ENCODE data around the gene PACS2. TPM values are rescaled to one million over a fixed set of nuclear protein-coding genes. Genes with fewer than 3 reads are reported as not detected.

PACS2 gene
- polyA plus RNA-seq, 1 donor from 2014 or later, result 3.8 TPM

DNA sequence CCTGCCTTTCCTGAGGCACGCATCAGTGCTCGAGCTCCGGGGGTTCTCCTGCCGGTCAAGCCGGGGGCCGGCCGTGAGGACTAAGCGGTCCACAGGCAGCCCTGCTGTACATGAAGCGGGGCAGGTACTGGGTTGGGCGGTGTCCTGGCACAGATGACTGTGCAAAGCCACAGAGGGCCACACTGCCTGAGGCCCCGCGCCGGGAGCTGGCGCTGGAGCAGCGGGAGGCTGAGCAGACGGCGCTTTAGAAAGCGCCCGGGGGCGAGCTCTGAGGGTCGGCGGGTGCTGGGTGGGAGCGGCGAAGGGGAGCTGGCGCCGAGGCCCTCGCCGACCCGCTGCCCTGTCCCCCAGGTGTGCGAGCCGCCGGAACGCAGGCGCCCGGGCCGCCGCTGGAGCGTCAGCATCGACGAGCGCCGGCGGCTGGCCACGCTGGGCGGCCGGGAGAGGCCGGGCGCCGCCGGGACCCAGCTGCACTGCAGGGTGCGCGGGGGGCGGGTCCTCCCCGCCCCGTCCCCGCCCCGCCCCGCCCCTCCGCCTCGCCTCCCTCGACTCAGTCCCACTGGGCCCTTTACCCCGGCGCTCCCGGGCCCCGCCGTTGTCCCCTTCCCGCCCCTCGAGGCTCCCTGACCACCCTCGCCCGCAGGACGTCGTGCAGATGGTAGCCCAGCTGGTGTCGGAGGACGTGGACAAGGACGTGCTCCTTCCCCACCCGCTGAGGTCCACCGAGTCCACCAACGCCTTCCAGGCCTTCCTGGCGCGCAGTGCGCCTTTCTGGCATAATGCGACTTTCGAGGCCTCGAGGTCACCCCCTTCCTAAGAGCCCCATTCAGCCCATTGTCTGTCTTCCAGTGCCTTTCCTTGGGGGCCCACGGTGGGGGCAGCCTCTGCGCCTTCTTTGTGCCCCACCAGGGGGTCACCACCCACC lies 96.7 kb downstream of the PACS2 start:
- Mint-ChIP-seq H3K4me3 (peak overlapping the region in 2 of 4 donors; percentile 54 to 58), H3K27me3 (peaks cover 20% of the 10 kb centered on the region), H3K27ac (no peak overlapping the region), H3K36me3 (no peaks in the 10 kb centered on the region), H3K4me1 (peaks cover 2 to 10% (median 5%) of the 10 kb centered on the region in 3 donors), H3K9me3 (no peaks in the 10 kb centered on the region)

DNA sequence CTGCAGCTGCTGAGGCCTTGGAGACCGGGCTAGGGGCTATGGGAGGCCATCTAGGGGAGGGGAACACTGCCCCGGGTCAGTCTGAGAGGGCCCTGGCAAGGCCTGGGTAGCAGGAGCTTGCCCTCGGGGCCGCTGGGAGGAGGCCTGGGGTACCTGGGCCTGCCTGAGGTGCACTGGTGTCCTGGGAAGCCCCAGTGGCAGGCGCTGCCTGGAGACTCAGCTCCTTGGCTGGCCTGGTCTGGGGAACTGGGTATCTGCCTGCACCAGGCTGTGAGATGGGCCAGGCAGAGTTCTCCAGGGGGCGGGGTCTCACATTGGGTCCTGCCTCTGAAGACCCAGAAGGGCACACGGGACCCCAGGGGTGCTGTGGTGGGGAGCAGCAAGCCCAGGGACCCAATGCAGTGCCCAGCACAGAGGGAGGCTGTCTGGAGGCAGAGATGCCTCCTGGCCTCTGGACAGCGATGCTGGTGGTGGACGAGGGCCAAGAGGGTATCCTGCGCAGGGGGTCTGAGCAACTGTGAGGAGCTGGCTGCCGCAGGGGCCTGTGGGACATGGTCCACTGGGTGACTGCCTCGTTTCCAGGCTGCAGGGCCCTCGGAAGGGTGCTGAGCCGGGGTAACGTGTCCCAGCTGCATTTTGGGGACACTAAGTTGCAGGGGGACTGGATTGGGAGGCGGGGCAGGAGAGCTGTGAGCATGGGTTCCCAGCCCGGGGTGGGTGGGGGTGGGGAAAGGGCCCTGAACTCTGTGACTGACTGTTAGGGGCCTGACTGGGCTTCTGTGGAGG lies 97.6 kb downstream of the PACS2 start:
- Mint-ChIP-seq H3K4me3 (peak overlapping the region in 2 of 4 donors; percentile 54 to 67), H3K4me1 (peaks cover 2 to 10% (median 5%) of the 10 kb centered on the region in 3 donors), H3K9me3 (no peaks in the 10 kb centered on the region)

DNA sequence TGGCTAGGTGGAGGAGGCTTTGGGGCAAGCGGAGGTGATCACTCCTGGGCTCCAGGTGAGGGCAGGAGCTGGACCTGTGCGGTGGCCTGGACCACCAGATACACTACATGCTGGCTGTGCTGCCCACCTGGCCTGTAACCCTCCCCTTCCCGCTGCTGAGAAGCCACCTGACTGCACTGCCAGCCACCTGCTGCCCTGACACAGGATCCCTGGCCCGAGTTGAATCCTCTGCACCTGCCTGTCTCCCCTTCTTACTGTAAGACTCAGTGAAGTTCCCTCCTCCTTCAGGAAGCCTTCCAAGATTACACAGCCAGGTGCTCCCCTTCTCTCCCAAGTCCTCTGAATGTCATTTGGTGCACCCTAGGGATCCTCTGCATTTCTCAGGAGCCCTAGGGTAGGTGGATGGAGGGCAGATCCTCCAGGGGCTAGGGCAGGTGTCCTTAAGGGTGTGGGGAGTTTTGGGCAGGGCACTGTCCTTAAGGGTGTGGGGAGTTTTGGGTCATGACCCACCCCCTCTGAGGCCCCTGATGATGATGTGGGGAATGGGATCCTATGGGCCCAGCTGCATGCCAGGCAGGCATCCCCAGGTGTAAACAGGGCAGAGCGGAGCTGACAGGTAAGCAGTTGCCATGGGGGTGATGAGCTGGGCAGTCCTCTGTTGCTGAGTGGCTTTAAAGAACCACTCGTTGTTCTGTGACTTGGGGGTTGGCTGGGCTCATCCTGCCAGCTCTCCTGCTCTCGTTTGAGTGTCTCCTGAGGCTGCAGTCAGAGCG lies 98.4 kb downstream of the PACS2 start:
- H3K27me3 Mint-ChIP-seq, result peaks cover 20% of the 10 kb centered on the region

More for the DNA sequence above, 97.6 kb downstream of the PACS2 start:
- Mint-ChIP-seq H3K27me3 (peaks cover 20% of the 10 kb centered on the region), H3K27ac (no peak overlapping the region), H3K36me3 (no peaks in the 10 kb centered on the region)

DNA sequence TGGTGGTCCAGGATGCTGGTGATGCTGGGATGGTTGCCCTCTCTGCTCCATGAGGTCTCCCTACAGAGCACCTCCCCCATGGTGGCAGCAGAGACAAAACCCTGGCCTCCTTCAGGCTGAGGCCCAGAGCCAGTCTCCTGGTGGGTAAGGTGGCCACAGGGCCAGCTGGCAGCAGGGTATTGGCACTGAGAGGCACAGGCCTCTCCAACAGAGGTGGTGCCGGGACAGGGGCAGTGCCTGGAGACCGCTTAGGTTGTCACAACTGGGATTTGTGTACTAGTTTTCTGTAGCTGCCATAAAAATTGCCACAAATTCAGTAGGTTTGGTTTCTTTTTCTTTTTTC lies 99.0 kb downstream of the PACS2 start:
- Mint-ChIP-seq H3K4me3 (peak overlapping the region in 1 of 4 donors; percentile 67), H3K4me1 (peaks cover 2 to 10% (median 5%) of the 10 kb centered on the region in 3 donors), H3K9me3 (no peaks in the 10 kb centered on the region), H3K27ac (no peak overlapping the region), H3K27me3 (peaks cover 22% of the 10 kb centered on the region), H3K36me3 (no peaks in the 10 kb centered on the region)

More for the DNA sequence above, 98.4 kb downstream of the PACS2 start:
- H3K36me3 Mint-ChIP-seq, result no peaks in the 10 kb centered on the region
- no peaks in the 10 kb centered on the region for H3K9me3 Mint-ChIP-seq
- H3K4me3 Mint-ChIP-seq, result peak overlapping the region in 3 of 4 donors; percentile 28 to 67 (median 65)
- no peak overlapping the region for H3K27ac Mint-ChIP-seq
- peaks cover 2 to 10% (median 5%) of the 10 kb centered on the region in 3 donors for H3K4me1 Mint-ChIP-seq

DNA sequence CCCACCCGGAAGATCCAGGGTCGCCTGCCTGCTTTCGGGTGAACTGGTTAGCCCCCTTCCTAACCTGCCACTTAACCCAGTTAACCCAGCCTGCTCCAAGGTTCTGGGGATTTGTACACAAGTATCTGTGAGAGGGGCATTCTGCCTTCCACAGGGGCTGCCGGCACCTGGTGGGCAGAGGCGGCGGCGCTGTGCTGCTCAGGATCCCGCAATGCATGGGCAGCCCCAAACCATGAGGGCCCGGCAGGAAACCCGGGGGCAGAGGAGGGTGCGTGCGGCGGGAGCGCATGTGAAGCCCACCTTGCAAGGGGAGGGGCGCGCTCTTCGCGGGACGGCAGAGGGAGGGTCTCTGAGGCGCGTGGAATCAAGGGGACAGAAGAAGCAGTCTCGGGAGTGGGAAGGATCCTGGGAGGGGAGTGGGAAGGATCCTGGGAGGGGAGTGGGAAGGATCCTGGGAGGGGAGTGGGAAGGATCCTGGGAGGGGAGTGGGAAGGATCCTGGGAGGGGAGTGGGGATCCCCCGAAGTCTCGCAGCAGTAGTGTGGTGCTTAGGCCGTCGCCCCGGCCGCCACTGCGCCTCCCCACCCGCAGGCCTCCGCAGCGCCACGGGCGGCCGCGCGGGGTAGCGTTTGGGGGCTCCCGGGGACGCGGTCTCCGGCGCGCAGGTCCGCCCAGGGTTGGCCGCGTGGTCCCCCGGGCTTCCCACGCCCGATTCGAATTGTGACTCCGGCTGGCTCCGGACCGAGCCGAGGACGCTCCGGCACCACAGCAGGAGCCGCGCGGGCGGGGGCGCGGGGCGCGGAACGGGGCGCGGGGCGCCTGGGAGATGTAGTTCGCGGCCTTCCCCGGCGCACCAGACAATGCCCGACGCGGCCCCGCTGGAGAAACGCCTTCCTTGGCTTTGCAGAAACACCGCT lies 100.2 kb downstream of the PACS2 start:
- H3K27me3 Mint-ChIP-seq, result peaks cover 22% of the 10 kb centered on the region
- no peaks in the 10 kb centered on the region for H3K9me3 Mint-ChIP-seq
- H3K4me1 Mint-ChIP-seq, result peaks cover 2 to 13% (median 5%) of the 10 kb centered on the region in 3 donors
- H3K27ac Mint-ChIP-seq, result peak overlapping the region in 1 of 3 donors; percentile 3
- no peaks in the 10 kb centered on the region for H3K36me3 Mint-ChIP-seq
- peak overlapping the region; percentile 52 to 88 (median 74) for H3K4me3 Mint-ChIP-seq

DNA sequence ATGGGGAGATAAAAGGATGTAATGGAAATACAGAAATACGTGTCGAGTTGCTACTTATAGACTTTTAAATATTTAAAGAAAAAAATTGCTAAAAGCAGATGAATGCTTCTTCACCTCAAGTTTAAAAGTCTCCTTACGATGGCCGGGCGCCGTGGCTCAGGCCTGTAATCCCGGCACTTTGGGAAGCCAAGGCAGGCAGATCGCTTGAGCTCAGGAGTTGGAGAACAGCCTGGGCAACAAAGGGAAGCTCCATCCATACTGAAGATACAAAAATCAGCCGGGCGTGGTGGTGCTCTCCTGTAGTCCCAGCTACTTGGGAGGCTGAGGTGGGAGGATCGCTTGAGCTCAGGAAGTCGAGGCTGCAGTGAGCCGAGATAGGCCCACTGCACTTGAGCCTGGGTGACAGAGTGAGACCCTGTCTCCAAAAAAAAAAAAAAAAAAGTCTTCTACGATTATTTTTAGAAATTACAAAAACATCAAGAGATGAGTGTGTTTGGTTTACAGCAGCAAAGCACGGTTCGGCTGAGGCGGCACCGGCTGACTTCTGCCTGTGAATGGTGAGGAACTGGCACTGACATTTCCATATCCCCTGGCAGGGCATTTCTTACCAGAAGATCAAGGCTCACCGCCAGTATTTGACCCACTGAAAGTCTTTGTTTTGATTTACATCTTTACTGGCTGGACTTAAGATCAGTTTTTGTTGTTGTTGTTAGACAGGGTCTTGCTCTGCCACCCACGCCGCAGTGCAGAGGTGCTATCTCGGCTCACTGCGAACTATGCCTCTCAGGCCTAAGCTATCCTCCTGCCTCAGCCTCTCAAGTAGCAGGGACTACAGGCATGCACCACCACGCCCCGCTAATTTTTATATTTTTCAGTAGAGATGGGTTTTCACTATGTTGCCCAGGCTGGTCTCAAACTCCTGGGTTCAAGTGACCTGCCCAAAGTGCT lies 101.2 kb downstream of the PACS2 start:
- Mint-ChIP-seq H3K36me3 (no peaks in the 10 kb centered on the region), H3K27ac (peak overlapping the region in 2 of 3 donors; percentile 39 to 71), H3K4me3 (peak overlapping the region; percentile 52 to 88 (median 74)), H3K9me3 (no peaks in the 10 kb centered on the region), H3K4me1 (peaks cover 3 to 12% (median 5%) of the 10 kb centered on the region in 3 donors), H3K27me3 (peaks cover 18% of the 10 kb centered on the region)

DNA sequence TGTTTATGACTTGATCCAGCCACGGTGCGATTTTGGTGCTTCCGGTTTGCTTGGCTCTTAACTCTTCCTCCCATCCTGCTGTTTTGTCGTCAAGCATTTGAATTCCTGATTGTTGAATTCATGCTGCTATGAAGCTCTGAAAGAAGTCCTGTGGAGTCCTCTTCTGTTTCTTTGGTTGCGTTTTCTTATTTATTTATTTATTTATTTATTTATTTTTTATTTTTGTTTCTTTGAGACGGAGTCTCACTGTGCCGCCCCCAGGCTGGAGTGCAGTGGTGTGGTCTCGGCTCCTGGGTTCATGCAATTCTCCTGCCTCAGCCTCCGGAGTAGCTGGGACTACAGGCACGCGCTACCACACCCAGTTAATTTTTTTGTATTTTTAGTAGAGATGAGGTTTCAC lies 102.1 kb downstream of the PACS2 start:
- Mint-ChIP-seq H3K4me3 (peak overlapping the region in 1 of 4 donors; percentile 33), H3K9me3 (no peaks in the 10 kb centered on the region), H3K27me3 (peaks cover 12% of the 10 kb centered on the region), H3K36me3 (no peaks in the 10 kb centered on the region), H3K27ac (no peak overlapping the region), H3K4me1 (peaks cover 5 to 9% (median 7%) of the 10 kb centered on the region in 3 donors)

DNA sequence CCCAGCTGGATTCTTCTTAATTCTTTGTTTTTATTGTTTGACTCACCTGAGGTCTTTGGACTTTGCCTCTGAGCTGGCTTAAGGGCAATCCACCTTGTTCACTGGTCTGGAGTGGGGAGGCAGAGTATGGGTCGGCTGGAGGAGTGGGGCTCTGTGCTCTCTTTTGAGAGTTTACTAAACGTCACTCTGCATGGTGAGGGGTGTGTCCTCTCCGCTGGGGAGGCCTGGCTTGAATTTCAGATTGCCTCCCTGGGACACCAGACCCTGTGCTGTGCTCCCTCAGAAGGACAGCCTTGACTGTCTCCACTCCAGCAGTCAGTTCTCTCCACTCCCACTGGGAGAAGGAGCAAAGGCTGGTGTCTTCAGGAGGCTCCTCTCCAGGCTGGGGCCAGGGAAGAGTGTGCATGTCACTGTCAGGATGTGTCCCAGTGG lies 103.2 kb downstream of the PACS2 start:
- no peaks in the 10 kb centered on the region for H3K36me3 Mint-ChIP-seq
- H3K27me3 Mint-ChIP-seq, result peaks cover 7% of the 10 kb centered on the region
- peaks cover 15 to 17% (median 15%) of the 10 kb centered on the region in 3 donors for H3K4me1 Mint-ChIP-seq
- peak overlapping the region in 2 of 4 donors; percentile 33 to 44 for H3K4me3 Mint-ChIP-seq
- H3K27ac Mint-ChIP-seq, result peak overlapping the region in 1 of 3 donors; percentile 35
- no peaks in the 10 kb centered on the region for H3K9me3 Mint-ChIP-seq

DNA sequence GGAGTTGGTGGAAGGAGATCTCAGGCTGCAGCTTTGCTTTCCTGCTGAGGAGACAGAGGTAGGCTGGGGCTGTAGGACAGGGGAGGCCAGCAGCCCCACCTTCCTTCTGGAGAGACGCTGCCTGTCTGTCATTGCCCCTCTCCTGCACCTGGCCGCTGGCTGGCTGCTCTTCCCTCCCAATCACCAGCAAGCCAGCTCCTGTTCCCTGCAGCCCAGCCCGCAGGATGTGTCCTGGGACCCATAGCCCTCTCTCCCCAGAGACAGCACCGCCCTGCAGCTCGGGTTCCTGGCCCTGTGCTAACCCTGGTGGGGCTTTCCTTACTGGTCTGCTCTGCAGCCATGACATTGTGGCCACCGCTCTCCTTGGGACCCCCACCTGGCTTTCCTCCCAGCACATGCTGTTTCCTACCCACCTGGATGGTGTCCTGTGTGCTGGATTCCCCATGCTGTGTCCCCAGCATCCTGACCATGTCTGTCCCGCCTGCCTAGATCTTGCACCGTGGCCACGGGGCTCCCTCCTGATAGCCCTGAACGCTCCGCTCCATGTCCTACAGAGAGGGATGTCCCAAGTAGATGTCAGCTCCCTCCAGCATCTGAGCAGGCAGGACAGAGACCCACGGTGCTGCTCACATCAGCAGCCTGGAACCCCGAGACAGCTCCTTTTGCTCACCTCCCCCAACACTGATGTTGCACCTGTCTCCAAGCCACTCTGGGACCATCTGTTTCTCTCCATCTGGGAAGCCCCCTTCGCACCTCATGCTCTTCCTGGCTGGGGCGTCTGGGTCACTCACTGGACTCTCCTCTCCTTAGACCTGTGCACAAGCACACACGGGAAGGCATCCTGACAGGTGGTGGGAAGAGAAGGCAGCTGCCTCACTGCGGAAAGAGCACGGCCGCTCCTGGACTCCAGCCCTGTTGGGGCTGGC lies 104.0 kb downstream of the PACS2 start:
- peak overlapping the region; percentile 33 to 85 (median 78) for H3K4me3 Mint-ChIP-seq
- peak overlapping the region in 1 of 3 donors; percentile 35 for H3K27ac Mint-ChIP-seq

DNA sequence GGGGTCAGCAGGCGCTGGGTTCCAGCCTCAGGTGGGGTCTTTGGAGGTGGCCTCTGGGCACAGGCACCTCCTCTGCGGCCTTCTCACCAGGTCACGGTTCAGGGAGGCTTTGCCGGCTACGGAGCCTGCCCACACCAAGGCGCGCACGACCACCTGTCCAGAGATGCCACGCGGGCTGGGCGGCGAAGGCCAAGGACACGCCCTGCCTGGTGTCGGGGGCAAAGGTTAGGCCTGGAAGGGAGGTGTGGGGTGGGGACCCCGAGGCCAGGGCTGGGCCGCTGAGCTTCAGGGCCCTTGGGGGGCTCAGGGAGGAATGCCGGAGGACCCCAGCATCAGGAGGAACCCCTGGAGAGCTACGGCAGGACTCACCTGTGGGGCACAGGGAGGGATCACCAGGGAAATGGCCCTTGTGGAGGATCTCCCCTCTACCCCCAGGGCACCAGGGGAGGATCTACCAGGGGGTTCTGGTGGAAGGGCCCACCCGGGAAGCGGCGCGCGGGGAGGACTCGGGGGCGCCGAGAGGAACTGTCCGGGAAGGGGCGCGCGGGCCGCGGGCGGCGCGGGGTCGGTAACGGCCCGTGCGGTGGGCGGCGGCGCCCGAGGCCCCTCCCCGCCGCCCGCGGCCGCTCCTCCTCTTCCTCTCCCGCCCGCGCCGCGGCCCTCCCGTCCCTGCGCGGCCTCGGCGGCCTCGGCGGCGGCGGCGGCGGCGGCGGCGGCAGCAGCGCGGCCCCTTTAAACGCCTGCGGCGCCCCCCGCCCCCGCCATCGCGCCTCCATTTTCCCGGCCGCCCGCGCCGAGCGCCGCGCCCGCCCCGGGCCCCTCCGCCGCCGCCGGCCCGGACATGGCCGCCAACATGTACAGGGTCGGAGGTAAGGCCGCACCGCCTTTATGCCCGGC lies 104.9 kb downstream of the PACS2 start, which contains the start of gene MTA1:
MTA1 (plus strand) TSS at position 633 of the 897 bp plus-strand sequence; CDS start at position 842, 209 bp downstream.
- peaks cover 2% of the 10 kb centered on the region for H3K27me3 Mint-ChIP-seq
- H3K9me3 Mint-ChIP-seq, result no peaks in the 10 kb centered on the region
- peak within 1 kb of the TSS in 2 of 3 donors; percentile 35 to 87 for H3K27ac Mint-ChIP-seq
- H3K4me3 Mint-ChIP-seq, result peak within 1 kb of the TSS; percentile 81 to 95 (median 94)
- peaks cover 17 to 22% (median 17%) of the 10 kb centered on the region in 3 donors for H3K4me1 Mint-ChIP-seq
- H3K36me3 Mint-ChIP-seq, result no peaks in the 10 kb centered on the region

More for the DNA sequence above, 104.0 kb downstream of the PACS2 start:
- H3K36me3 Mint-ChIP-seq, result no peaks in the 10 kb centered on the region
- H3K4me1 Mint-ChIP-seq, result peaks cover 17 to 20% (median 17%) of the 10 kb centered on the region in 3 donors
- H3K27me3 Mint-ChIP-seq, result peaks cover 4% of the 10 kb centered on the region
- H3K9me3 Mint-ChIP-seq, result no peaks in the 10 kb centered on the region

All from IgD-negative memory B cell (primary cell).